CD4-positive, alpha-beta memory T cell (primary cell): ENCODE results near the gene RPS6KA3. TPM values are rescaled to one million over a fixed set of nuclear protein-coding genes. Genes with fewer than 3 reads are reported as not detected.

ENCODE experiments used
- CTCF ChIA-PET: fragments of 350-600 bp; sonication (Branson Sonifier 250); formaldehyde crosslinking; loops from one replicate; lab custom pipeline; 2021; ENCODE audit warnings: inconsistent platforms; ENCODE audit not compliant: partially characterized antibody; lab: Charles Lee
- POLR2A ChIA-PET: fragments of 350-600 bp; sonication (Branson Sonifier 250); formaldehyde crosslinking; loops from one replicate; lab custom pipeline; 2021; ENCODE audit not compliant: partially characterized antibody; lab: Charles Lee
- DNase-seq, 5 donors: peaks; one replicate each; pipeline versions ENCODE4 v3.0.0 to v3.0.0-alpha.2; 2020 to 2022; ENCODE audit warnings: mixed read lengths in 1 of 5
- H3K27ac ChIP-seq: one replicate; pipeline ENCODE4 v1.7.0; 2013; ENCODE audit warnings: low read depth, low read length
- H3K27me3 ChIP-seq: 2 replicates; pipeline ENCODE4 v1.7.0; 2013; ENCODE audit warnings: mild to moderate bottlenecking, low read length, moderate library complexity; ENCODE audit not compliant: insufficient read depth
- H3K36me3 ChIP-seq: 2 replicates; pipeline ENCODE4 v1.7.0; 2013; ENCODE audit warnings: mild to moderate bottlenecking, low read length, moderate library complexity; ENCODE audit not compliant: insufficient read depth
- H3K4me1 ChIP-seq: 2 replicates; pipeline ENCODE4 v1.7.0; 2013; ENCODE audit warnings: mild to moderate bottlenecking, low read length, moderate library complexity; ENCODE audit not compliant: insufficient read depth
- H3K4me3 ChIP-seq, 2 donors: one replicate each; pipeline ENCODE4 v1.7.0; 2013; ENCODE audit warnings: low read length in 2 of 2, mild to moderate bottlenecking in 1 of 2
- H3K9me3 ChIP-seq, 2 donors: one replicate each; pipeline ENCODE4 v1.7.0; 2013; ENCODE audit warnings: low read length in 2 of 2, control low read depth in 1 of 2; ENCODE audit not compliant: control insufficient read depth in 1 of 2
- H3K27ac Mint-ChIP-seq, 7 donors: one replicate each; pipeline ENCODE4 v1.8.0; 2020 to 2021; ENCODE audit warnings: mixed read lengths in 7 of 7, mild to moderate bottlenecking in 6 of 7, inconsistent platforms in 3 of 7, moderate library complexity in 3 of 7
- H3K27me3 Mint-ChIP-seq, 2 donors: one replicate each; pipeline ENCODE4 v1.8.0; 2020 to 2021; ENCODE audit warnings: mixed read lengths in 2 of 2
- H3K36me3 Mint-ChIP-seq, 2 donors: one replicate each; pipeline ENCODE4 v1.8.0; 2020 to 2021; ENCODE audit warnings: mixed read lengths in 2 of 2, inconsistent platforms in 1 of 2, mild to moderate bottlenecking in 1 of 2
- H3K4me1 Mint-ChIP-seq, 4 donors: one replicate each; pipeline ENCODE4 v1.8.0; 2020 to 2021; ENCODE audit warnings: mixed read lengths in 4 of 4, mild to moderate bottlenecking in 1 of 4
- H3K4me3 Mint-ChIP-seq, 8 donors: one replicate each; pipeline ENCODE4 v1.8.0; 2020 to 2021; ENCODE audit warnings: mixed read lengths in 8 of 8, mild to moderate bottlenecking in 7 of 8, moderate library complexity in 6 of 8, inconsistent platforms in 3 of 8
- H3K9me3 Mint-ChIP-seq, 8 donors: one replicate each; pipeline ENCODE4 v1.8.0; 2020 to 2021; ENCODE audit warnings: mixed read lengths in 8 of 8, mild to moderate bottlenecking in 5 of 8, inconsistent platforms in 3 of 8, moderate library complexity in 1 of 8
- intact Hi-C: fragments of 100-400 bp; cut with micrococcal nuclease; formaldehyde crosslinking; loops from one replicate; pipeline ENCODE4 v1.15.1; 2023
- polyA plus RNA-seq, 2 donors: library from polyadenylated mRNA; unstranded; fragments of 300-500 nt; fragmentation: Illumina TruSeq; gene quantifications; one replicate each; pipeline ENCODE4 v1.2.3, GENCODE V29; 2021
- total RNA-seq, 2 experiments: library from RNA; stranded (reverse); gene quantifications; one replicate each; pipeline ENCODE4 v1.2.3, GENCODE V29; 2021

RPS6KA3 gene
- total and polyA plus RNA-seq, 4 experiments from 2014 or later, result 39.7 to 139 (median 99.2) TPM

DNA sequence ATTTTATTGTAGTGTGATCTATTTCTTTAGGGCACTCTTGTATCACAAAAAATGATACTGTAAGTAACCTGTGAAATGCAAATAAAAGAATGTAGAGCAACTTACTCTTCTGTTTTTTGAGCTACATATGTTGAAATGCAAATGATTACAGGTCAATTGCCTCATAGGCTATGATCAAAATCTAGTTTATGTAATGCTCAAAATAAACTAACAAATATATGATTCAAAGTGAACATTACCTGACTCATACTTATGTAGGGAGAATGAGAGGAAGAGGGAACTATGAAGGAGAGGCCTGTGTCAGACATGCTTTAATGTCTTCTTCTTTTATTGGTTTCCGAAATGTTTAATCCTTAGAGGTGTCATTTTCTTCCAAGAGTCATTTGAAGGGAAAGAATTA lies 5.0 kb upstream of the RPS6KA3 start:
- no peaks in the 10 kb centered on the region for H3K36me3 ChIP-seq
- H3K27me3 ChIP-seq, result no peaks in the 10 kb centered on the region
- Mint-ChIP-seq H3K9me3 (peaks cover 0 to 4% (median 0%) of the 10 kb centered on the region in 8 donors), H3K36me3 (peaks cover 0 to 3% of the 10 kb centered on the region in 2 donors), H3K27ac (no peak overlapping the region), H3K4me3 (no peak overlapping the region), H3K27me3 (peaks cover 0 to 2% of the 10 kb centered on the region in 2 donors), H3K4me1 (no peaks in the 10 kb centered on the region)
- ChIA-PET CTCF (no interaction called here), POLR2A (no interaction called here)
- no peak for DNase-seq
- H3K4me1 ChIP-seq, result no peaks in the 10 kb centered on the region
- no peak overlapping the region for H3K27ac ChIP-seq
- no peak overlapping the region for H3K4me3 ChIP-seq
- intact Hi-C loops, result no loop called here
- H3K9me3 ChIP-seq, result no peaks in the 10 kb centered on the region

DNA sequence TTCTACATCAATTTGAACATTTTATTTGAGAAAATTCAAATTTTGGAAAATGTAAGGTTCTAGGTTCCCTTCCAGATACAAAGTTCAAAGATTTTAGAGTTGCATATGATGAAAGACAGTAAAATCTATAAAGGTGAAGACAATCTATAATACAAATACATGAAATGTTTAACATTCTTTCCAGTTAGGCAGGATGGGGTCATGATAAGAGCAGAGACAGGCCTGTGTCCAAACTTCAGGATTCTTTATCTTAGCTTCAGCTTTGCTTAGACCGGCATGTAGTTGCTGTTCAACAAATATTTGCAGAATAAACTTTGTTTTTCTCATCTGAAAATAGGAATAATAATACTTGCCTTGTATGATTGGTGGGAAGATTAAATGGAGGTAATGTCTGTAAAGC lies 4.5 kb upstream of the RPS6KA3 start:
- Mint-ChIP-seq H3K36me3 (peaks cover 0 to 3% of the 10 kb centered on the region in 2 donors), H3K27ac (peak overlapping the region in 1 of 7 donors; percentile 75), H3K27me3 (no peaks in the 10 kb centered on the region), H3K9me3 (peaks cover 0 to 3% (median 0%) of the 10 kb centered on the region in 8 donors), H3K4me1 (no peaks in the 10 kb centered on the region), H3K4me3 (no peak overlapping the region)
- no peaks in the 10 kb centered on the region for H3K4me1 ChIP-seq
- POLR2A ChIA-PET, result no interaction called here
- intact Hi-C loops, result no loop called here
- no peak for DNase-seq
- H3K4me3 ChIP-seq, result no peak overlapping the region
- H3K9me3 ChIP-seq, result no peaks in the 10 kb centered on the region
- H3K36me3 ChIP-seq, result no peaks in the 10 kb centered on the region
- CTCF ChIA-PET, result no interaction called here
- no peak overlapping the region for H3K27ac ChIP-seq
- H3K27me3 ChIP-seq, result no peaks in the 10 kb centered on the region

DNA sequence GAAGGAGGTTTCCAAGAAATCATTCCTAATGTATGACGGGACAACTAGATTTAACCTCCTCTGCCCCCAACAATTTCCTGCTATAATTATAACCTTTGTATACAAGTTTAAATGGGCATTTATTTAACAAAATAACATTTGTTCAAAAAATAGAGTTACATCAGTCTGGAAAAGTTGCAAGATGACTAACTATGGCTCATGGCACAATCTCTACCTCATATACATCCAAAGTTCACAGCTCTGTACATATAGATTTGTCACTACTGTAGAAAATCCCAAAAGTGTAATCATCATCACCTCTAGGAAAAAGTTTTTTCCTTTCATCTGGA lies 3.8 kb upstream of the RPS6KA3 start:
- no peak overlapping the region for H3K27ac ChIP-seq
- H3K36me3 ChIP-seq, result no peaks in the 10 kb centered on the region
- CTCF ChIA-PET, result no interaction called here
- H3K27me3 Mint-ChIP-seq, result no peaks in the 10 kb centered on the region
- H3K4me1 Mint-ChIP-seq, result no peaks in the 10 kb centered on the region
- POLR2A ChIA-PET, result no interaction called here
- no peak overlapping the region for H3K4me3 Mint-ChIP-seq
- no peaks in the 10 kb centered on the region for H3K4me1 ChIP-seq
- intact Hi-C loops, result no loop called here
- no peaks in the 10 kb centered on the region for H3K9me3 Mint-ChIP-seq
- no peak overlapping the region for H3K4me3 ChIP-seq
- H3K27ac Mint-ChIP-seq, result peak overlapping the region in 1 of 7 donors; percentile 48
- no peaks in the 10 kb centered on the region for H3K27me3 ChIP-seq
- no peaks in the 10 kb centered on the region for H3K9me3 ChIP-seq
- H3K36me3 Mint-ChIP-seq, result peaks cover under 1 to 5% of the 10 kb centered on the region in 2 donors
- DNase-seq, result no peak

DNA sequence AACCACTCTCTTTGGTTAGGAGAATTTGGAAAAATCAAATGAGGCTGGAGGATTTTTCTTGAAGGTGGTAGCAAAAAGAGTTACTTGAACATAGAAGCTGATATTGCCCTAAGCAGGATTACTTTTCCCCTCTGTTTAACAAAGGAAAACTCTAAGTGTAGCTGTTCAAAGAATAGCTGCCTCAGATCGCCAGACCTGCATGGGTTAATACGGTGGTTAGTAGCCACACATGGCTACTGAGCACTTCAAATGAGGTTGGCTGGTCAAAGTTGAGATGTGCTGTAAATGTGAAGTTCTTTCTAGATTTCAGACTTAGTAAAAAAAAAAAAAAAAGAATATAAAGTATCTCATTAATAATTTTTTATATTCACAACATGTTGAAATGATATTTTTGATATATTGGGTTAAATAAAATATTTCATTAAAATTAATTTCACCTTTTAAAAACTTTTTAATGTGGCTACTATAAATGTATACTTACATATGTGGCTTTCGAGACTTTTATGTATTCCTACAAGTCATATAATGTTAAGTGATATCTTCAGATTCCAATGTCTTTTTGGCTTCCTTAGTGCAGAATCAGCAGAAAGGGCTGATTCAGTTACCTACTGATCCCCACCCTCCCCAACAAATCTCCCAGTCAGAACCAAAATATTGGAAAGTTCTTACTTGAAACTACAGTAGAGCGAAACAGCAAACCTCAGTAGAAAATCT lies 3.3 kb upstream of the RPS6KA3 start:
- ChIA-PET POLR2A (no interaction called here), CTCF (no interaction called here)
- Mint-ChIP-seq H3K4me1 (peaks cover 0 to 4% (median under 1%) of the 10 kb centered on the region in 4 donors), H3K4me3 (no peak overlapping the region), H3K9me3 (no peaks in the 10 kb centered on the region), H3K27me3 (no peaks in the 10 kb centered on the region), H3K36me3 (peaks cover 3 to 10% of the 10 kb centered on the region in 2 donors), H3K27ac (peak overlapping the region in 2 of 7 donors; percentile 23 to 48)
- Histone ChIP-seq H3K4me3 (no peak overlapping the region), H3K4me1 (no peaks in the 10 kb centered on the region), H3K36me3 (no peaks in the 10 kb centered on the region), H3K27me3 (no peaks in the 10 kb centered on the region), H3K27ac (no peak overlapping the region), H3K9me3 (no peaks in the 10 kb centered on the region)
- DNase-seq, result no peak
- intact Hi-C loops, result loop anchor here (5.0 kb wide), 1 partner anchor 128 kb away; the partner anchor contains the start of gene EIF1AX

DNA sequence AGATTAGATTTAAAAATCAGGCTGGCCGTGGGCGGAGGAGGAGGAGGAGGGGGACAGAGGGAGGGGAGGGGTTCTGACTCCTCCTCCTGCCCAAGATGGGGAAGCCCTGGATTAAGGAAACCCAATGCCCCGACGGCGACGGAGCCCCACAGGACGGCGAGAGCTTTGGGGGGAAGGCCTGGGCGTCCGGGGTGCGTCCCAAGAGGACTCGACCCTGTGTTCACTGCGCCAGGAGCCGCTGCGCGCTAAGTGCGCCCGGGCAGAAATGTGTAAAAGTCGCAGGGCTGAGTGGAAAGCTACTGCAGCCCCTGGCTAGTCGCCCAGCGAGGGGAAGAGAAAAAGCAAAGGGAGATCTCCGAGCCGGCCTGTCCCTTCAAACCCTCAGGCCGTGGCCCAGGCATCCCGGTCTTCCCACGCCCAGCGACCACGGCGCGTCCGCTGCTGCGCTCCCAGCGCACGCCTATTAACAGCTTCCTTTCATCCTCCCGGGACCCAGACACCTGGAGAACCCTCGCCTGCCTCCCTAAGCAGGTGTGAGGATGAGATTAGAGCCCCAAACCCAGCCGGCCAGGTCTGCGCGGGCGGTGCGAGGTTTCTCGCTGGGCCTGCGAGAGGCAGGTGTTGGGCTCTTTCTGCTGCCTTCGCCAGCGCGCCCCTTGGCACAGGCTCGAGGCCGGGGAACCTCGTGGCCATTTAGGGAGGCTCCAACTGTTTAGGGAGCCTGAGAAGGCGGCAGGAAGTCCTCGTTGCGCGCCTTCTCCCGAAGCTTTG lies 1.4 kb upstream of the RPS6KA3 start:
- Histone ChIP-seq H3K4me3 (peak overlapping the region in 1 of 2 donors; percentile 68), H3K27ac (peak overlapping the region; percentile 71), H3K4me1 (peaks cover 12% of the 10 kb centered on the region), H3K9me3 (no peaks in the 10 kb centered on the region), H3K36me3 (no peaks in the 10 kb centered on the region), H3K27me3 (no peaks in the 10 kb centered on the region)
- H3K4me3 Mint-ChIP-seq, result peak overlapping the region; percentile 87 to 98 (median 90)
- peak in 3 of 5 donors; percentile 12 to 39 (median 12) for DNase-seq
- POLR2A ChIA-PET, result interaction anchor here (1.1 to 4.8 kb wide), 4 partner anchors 15 to 171 kb away, joined by 4 to 47 read pairs (median 16); no protein-coding TSS in a partner anchor
- no peaks in the 10 kb centered on the region for H3K27me3 Mint-ChIP-seq
- H3K36me3 Mint-ChIP-seq, result peaks cover 3 to 14% of the 10 kb centered on the region in 2 donors
- H3K4me1 Mint-ChIP-seq, result peaks cover 5 to 15% (median 7%) of the 10 kb centered on the region in 4 donors
- CTCF ChIA-PET, result interaction anchor here (2.2 kb wide), 1 partner anchor 14 kb away, joined by 5 read pairs; no protein-coding TSS in a partner anchor
- H3K9me3 Mint-ChIP-seq, result no peaks in the 10 kb centered on the region
- peak overlapping the region in 3 of 7 donors; percentile 23 to 96 (median 92) for H3K27ac Mint-ChIP-seq
- intact Hi-C loops, result loop anchor here (5.0 kb wide), 1 partner anchor 126 kb away; the partner anchor contains the start of gene EIF1AX

DNA sequence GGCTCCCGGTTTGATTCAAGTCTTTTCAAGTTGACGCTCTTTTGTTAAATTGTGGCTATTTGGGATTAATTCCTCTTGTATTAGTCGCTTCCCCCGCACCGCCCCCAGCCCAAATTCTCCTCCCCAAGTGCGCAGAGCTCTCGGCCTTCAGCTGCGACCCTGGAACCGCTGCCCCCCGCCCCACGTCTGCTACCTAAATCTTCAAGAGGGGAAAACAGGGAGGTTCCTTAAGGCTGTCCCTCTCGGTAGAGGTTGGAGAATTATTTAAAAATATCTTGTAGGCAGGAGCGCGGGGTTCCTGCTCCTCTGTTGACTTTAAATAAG lies 860 bp upstream of the RPS6KA3 start:
- DNase-seq, result no peak
- H3K4me3 ChIP-seq, result peak overlapping the region; percentile 47 to 68
- H3K27ac ChIP-seq, result peak overlapping the region; percentile 71
- peak overlapping the region; percentile 92 to 96 (median 94) for H3K27ac Mint-ChIP-seq
- no peaks in the 10 kb centered on the region for H3K9me3 Mint-ChIP-seq
- no peaks in the 10 kb centered on the region for H3K27me3 ChIP-seq
- ChIA-PET POLR2A (interaction anchor here (1.0 to 4.8 kb wide), 7 partner anchors 15 to 172 kb away, joined by 3 to 47 read pairs (median 5); no protein-coding TSS in a partner anchor), CTCF (interaction anchor here (2.2 kb wide), 1 partner anchor 14 kb away, joined by 5 read pairs; no protein-coding TSS in a partner anchor)
- H3K4me1 ChIP-seq, result peaks cover 15% of the 10 kb centered on the region
- peaks cover 5 to 17% (median 8%) of the 10 kb centered on the region in 4 donors for H3K4me1 Mint-ChIP-seq
- peaks cover 3 to 15% of the 10 kb centered on the region in 2 donors for H3K36me3 Mint-ChIP-seq
- H3K36me3 ChIP-seq, result no peaks in the 10 kb centered on the region
- intact Hi-C loops, result loop anchor here (5.0 kb wide), 1 partner anchor 125 kb away; the partner anchor contains the start of gene EIF1AX
- no peaks in the 10 kb centered on the region for H3K27me3 Mint-ChIP-seq
- H3K9me3 ChIP-seq, result no peaks in the 10 kb centered on the region
- H3K4me3 Mint-ChIP-seq, result peak overlapping the region; percentile 87 to 98 (median 90)
